Measurements from ENCODE around the gene KRTAP4-11.
"Not testable (repeated sequence)": the region's sequence is repeated elsewhere in the genome, so short reads cannot be mapped to it uniquely, and the experiment has no call there.

Gene KRTAP4-11

GRCh38 chr17:41098042-41098441 is 20.1 kb downstream of the KRTAP4-11 start, which contains the start of gene KRTAP4-8:
KRTAP4-8 (minus strand) TSS chr17:41098142; CDS start chr17:41098084, 58 bp downstream.
- no peak within 1 kb of the TSS for H3K4me2 ChIP-seq (ENCODE audit: low read depth, low read length, poor library complexity, severe bottlenecking)

GRCh38 chr17:41096055-41096454 is 22.1 kb downstream of the KRTAP4-11 start:
- Histone ChIP-seq H3K9ac (ENCODE audit: low read length) (no peak overlapping the region), H3K27ac (ENCODE audit: low read depth, low read length) (no peak overlapping the region)

More at GRCh38 chr17:41098042-41098441, 20.1 kb downstream of the KRTAP4-11 start, which contains the start of gene KRTAP4-8:
- Histone ChIP-seq H3K27me3 (ENCODE audit: low read length) (no peaks in the 10 kb centered on the region), H3K9ac (ENCODE audit: low read length) (no peak within 1 kb of the TSS), H3K79me2 (ENCODE audit: insufficient read depth, low read length) (no peaks in the 10 kb centered on the region), H3K27ac (ENCODE audit: low read depth, low read length) (no peak within 1 kb of the TSS), H3K4me3 (ENCODE audit: insufficient read depth, low read length, poor library complexity, severe bottlenecking) (no peak within 1 kb of the TSS), H3K9me2 (replicated peaks; ENCODE audit: insufficient read depth, low read length) (no peaks in the 10 kb centered on the region), H4K20me1 (ENCODE audit: low read depth, low read length) (no peaks in the 10 kb centered on the region), H3K36me3 (ENCODE audit: low read length) (no peaks in the 10 kb centered on the region), H2AFZ (ENCODE audit: low read depth, low read length, severe bottlenecking) (no peak within 1 kb of the TSS), H3K9me3 (ENCODE audit: insufficient read depth, low read length) (no peaks in the 10 kb centered on the region), H3F3A (ENCODE audit: insufficient read depth) (no peaks in the 10 kb centered on the region)
- no peak for TF ChIP-seq EZH2phosphoT487 (conservative IDR thresholded peaks at IDR 0.05; ENCODE audit: low read length)

GRCh38 chr17:41088760-41089352 is 29.3 kb downstream of the KRTAP4-11 start:
- H3K4me2 ChIP-seq (ENCODE audit: low read depth, low read length, poor library complexity, severe bottlenecking); H3K27ac ChIP-seq (ENCODE audit: low read depth, low read length); H2AFZ ChIP-seq (ENCODE audit: low read depth, low read length, severe bottlenecking); H3K4me3 ChIP-seq (ENCODE audit: insufficient read depth, low read length, poor library complexity, severe bottlenecking); H4K20me1 ChIP-seq (ENCODE audit: low read depth, low read length); H3F3A ChIP-seq (ENCODE audit: insufficient read depth); H3K9me3 ChIP-seq (ENCODE audit: insufficient read depth, low read length); H3K36me3 ChIP-seq (ENCODE audit: low read length); H3K9ac ChIP-seq (ENCODE audit: low read length); H3K27me3 ChIP-seq (ENCODE audit: low read length); H3K9me2 ChIP-seq (replicated peaks; ENCODE audit: insufficient read depth, low read length); H3K79me2 ChIP-seq (ENCODE audit: insufficient read depth, low read length): not testable (repeated sequence)

More at GRCh38 chr17:41096055-41096454, 22.1 kb downstream of the KRTAP4-11 start:
- H2AFZ ChIP-seq (ENCODE audit: low read depth, low read length, severe bottlenecking) = no peak overlapping the region
- H4K20me1 ChIP-seq (ENCODE audit: low read depth, low read length) = no peaks in the 10 kb centered on the region
- no peaks in the 10 kb centered on the region for H3F3A ChIP-seq (ENCODE audit: insufficient read depth)
- no peak overlapping the region for H3K4me3 ChIP-seq (ENCODE audit: insufficient read depth, low read length, poor library complexity, severe bottlenecking)
- H3K9me2 ChIP-seq (replicated peaks; ENCODE audit: insufficient read depth, low read length) = no peaks in the 10 kb centered on the region
- no peaks in the 10 kb centered on the region for H3K36me3 ChIP-seq (ENCODE audit: low read length)
- no peaks in the 10 kb centered on the region for H3K79me2 ChIP-seq (ENCODE audit: insufficient read depth, low read length)
- no peaks in the 10 kb centered on the region for H3K9me3 ChIP-seq (ENCODE audit: insufficient read depth, low read length)
- H3K4me2 ChIP-seq (ENCODE audit: low read depth, low read length, poor library complexity, severe bottlenecking) = no peak overlapping the region
- no peaks in the 10 kb centered on the region for H3K27me3 ChIP-seq (ENCODE audit: low read length)
- no peak for TF ChIP-seq EZH2phosphoT487 (conservative IDR thresholded peaks at IDR 0.05; ENCODE audit: low read length)
- TF ChIP-seq CTCF (IDR thresholded peaks at IDR 0.05; ENCODE audit: insufficient read depth, low read length, poor library complexity, severe bottlenecking) = no peak

- H3F3A ChIP-seq (ENCODE audit: insufficient read depth); H3K79me2 ChIP-seq (ENCODE audit: insufficient read depth, low read length); H3K9me3 ChIP-seq (ENCODE audit: insufficient read depth, low read length); H3K27me3 ChIP-seq (ENCODE audit: low read length); H3K9me2 ChIP-seq (replicated peaks; ENCODE audit: insufficient read depth, low read length); H3K9ac ChIP-seq (ENCODE audit: low read length); H2AFZ ChIP-seq (ENCODE audit: low read depth, low read length, severe bottlenecking); H3K36me3 ChIP-seq (ENCODE audit: low read length); H3K4me3 ChIP-seq (ENCODE audit: insufficient read depth, low read length, poor library complexity, severe bottlenecking); H3K27ac ChIP-seq (ENCODE audit: low read depth, low read length); H4K20me1 ChIP-seq (ENCODE audit: low read depth, low read length); H3K4me2 ChIP-seq (ENCODE audit: low read depth, low read length, poor library complexity, severe bottlenecking): not testable (repeated sequence)
These were observed 33.9 kb downstream of the KRTAP4-11 start, which contains the start of gene KRTAP4-7 for GRCh38 chr17:41084100-41084856. KRTAP4-7 (plus strand) TSS chr17:41084150; CDS start chr17:41084207, 57 bp downstream.

- H3K9me2 ChIP-seq (replicated peaks; ENCODE audit: insufficient read depth, low read length); H3K27me3 ChIP-seq (ENCODE audit: low read length); H3K79me2 ChIP-seq (ENCODE audit: insufficient read depth, low read length); H3K9ac ChIP-seq (ENCODE audit: low read length); H3F3A ChIP-seq (ENCODE audit: insufficient read depth); H2AFZ ChIP-seq (ENCODE audit: low read depth, low read length, severe bottlenecking); H3K27ac ChIP-seq (ENCODE audit: low read depth, low read length); H3K9me3 ChIP-seq (ENCODE audit: insufficient read depth, low read length); H3K4me2 ChIP-seq (ENCODE audit: low read depth, low read length, poor library complexity, severe bottlenecking); H4K20me1 ChIP-seq (ENCODE audit: low read depth, low read length); H3K36me3 ChIP-seq (ENCODE audit: low read length); H3K4me3 ChIP-seq (ENCODE audit: insufficient read depth, low read length, poor library complexity, severe bottlenecking): not testable (repeated sequence)
These were observed 34.7 kb downstream of the KRTAP4-11 start for GRCh38 chr17:41083427-41083826.

Measured in SU-DHL-6 (cell line).